GM20000 (cell line): ENCODE results near the gene CECR2.

Experiments
- DNase-seq: peaks from one replicate; pipeline ENCODE4 v3.0.0; 2012; ENCODE audit warnings: low spot score
- CTCF ChIP-seq: IDR thresholded peaks from 2 replicates; pipeline ENCODE4 v1.5.1; 2012; ENCODE audit warnings: mild to moderate bottlenecking, control low read depth; ENCODE audit errors: extremely low read depth, missing control alignments

The CECR2 gene

GRCh38 chr22:17588606-17589005, 219.3 kb downstream of the CECR2 start:
- no peak for TF ChIP-seq CTCF
- no peak for DNase-seq

- DNase-seq = no peak
- TF ChIP-seq CTCF = no peak
These were observed 220.6 kb downstream of the CECR2 start for GRCh38 chr22:17589810-17590375.

DNA sequence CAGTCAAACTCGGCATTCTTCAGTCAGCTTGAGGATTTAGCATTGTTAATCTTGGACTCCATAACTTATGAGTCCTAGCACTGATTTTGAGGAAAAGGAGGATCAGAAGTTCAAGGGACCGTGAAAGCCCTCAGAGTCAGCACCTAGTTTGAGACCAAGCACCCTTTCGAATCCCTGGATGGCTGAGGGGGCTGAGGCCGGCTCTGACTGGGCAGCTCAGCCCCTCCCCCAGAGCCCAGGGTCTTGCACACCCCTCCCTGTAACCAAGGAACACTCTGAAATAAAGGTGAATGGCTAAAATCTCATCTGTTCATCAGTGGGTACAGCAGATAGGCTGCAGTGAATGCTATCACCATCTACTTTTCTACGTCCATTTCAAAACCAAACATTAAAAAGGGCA, 221.3 kb downstream of the CECR2 start:
- TF ChIP-seq CTCF = no peak
- no peak for DNase-seq

- no peak for TF ChIP-seq CTCF
These were observed 222.9 kb downstream of the CECR2 start for GRCh38 chr22:17592201-17592600.

DNA sequence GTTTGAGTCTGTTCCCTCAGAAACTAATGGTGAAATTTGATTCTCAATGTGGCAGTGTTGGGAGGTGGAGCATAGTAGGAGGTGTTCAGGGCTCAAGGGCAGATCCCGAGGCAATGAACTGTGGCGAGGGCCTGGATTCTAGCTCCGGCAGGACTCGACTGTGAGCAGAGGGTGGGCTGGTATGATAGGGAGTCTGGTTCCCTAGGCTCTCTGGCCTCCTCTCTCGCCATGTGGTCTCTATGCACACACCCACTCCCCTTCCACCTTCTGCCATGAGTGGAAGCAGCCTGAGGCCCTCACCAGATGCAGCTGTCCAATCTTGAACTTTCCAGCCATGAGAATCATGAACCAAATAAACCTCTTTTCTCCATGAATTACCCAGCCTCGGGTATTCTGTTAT, 227.0 kb downstream of the CECR2 start:
- no peak for TF ChIP-seq CTCF
- no peak for DNase-seq

More at GRCh38 chr22:17592201-17592600, 222.9 kb downstream of the CECR2 start:
- DNase-seq = no peak

GRCh38 chr22:17597217-17597616, 228.0 kb downstream of the CECR2 start:
- TF ChIP-seq CTCF = no peak
- no peak for DNase-seq

DNA sequence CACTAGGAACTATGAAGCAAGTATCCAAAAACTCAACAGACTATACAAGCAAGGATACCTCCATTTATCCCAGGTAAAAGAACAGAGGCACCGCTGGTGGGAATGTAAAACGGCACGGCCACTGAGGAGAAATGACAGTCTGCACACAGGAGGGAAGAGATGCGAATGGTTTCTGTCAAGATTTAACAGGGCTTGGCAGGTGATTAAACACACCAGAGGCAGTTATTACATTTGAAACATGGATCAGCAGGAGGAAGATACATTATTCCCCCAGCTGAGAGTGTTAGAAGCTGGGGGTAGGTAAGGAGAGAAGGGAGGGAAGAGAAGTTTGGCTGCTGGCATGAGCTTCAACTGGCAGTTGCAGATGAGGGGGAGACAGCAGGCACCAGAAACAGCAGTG, 229.1 kb downstream of the CECR2 start:
- TF ChIP-seq CTCF = no peak
- no peak for DNase-seq
